SK-N-SH treated with all-trans-retinoic acid at 6 μM for 48 hours (cell line): ENCODE data around the gene POLE2.

Experiments
- ATAC-seq: fragments of 200-7000 bp; cut with Tn5 transposase; 3 replicates; pipeline ENCODE4 v1.9.1; 2020; ENCODE audit warnings: mild to moderate bottlenecking, moderate library complexity
- ARNTL ChIP-seq: fragments of 450-650 bp; formaldehyde crosslinking; IDR thresholded peaks from 2 replicates; pipeline ENCODE4 v1.5.0; 2020; ENCODE audit warnings: low read depth, mild to moderate bottlenecking, moderate library complexity, borderline replicate concordance
- BACH2 ChIP-seq: fragments of 250-450 bp; sonication (Bioruptor Pico); IDR thresholded peaks from 2 replicates; pipeline ENCODE4 v1.9.0; 2021; ENCODE audit warnings: mild to moderate bottlenecking, borderline replicate concordance
- CSDC2 ChIP-seq: fragments of 250-450 bp; sonication (Bioruptor Pico); IDR thresholded peaks from 2 replicates; pipeline ENCODE4 v1.5.0; 2020; ENCODE audit warnings: mild to moderate bottlenecking, moderate library complexity
- ESRRG ChIP-seq: fragments of 250-450 bp; sonication (Bioruptor Pico); IDR thresholded peaks from 2 replicates; pipeline ENCODE4 v1.6.1; 2021; ENCODE audit warnings: mild to moderate bottlenecking
- GLIS3 ChIP-seq: fragments of 250-450 bp; sonication (Bioruptor Pico); IDR thresholded peaks from 2 replicates; pipeline ENCODE4 v1.5.0; 2020; ENCODE audit warnings: mild to moderate bottlenecking, moderate library complexity
- ISL1 ChIP-seq: fragments of 250-450 bp; sonication (Bioruptor Pico); IDR thresholded peaks from 2 replicates; pipeline ENCODE4 v2.1.2; 2022; ENCODE audit warnings: mild to moderate bottlenecking, moderate library complexity
- OSR1 ChIP-seq: fragments of 250-450 bp; sonication (Bioruptor Pico); IDR thresholded peaks from 2 replicates; pipeline ENCODE4 v1.8.0; 2022; ENCODE audit warnings: moderate library complexity, mild to moderate bottlenecking, inconsistent platforms
- PPARA ChIP-seq: fragments of 250-450 bp; sonication (Bioruptor Pico); IDR thresholded peaks from 2 replicates; pipeline ENCODE4 v1.5.0; 2020; ENCODE audit warnings: mild to moderate bottlenecking, borderline replicate concordance
- RARB ChIP-seq: fragments of 250-450 bp; sonication (Bioruptor Pico); IDR thresholded peaks from 2 replicates; pipeline ENCODE4 v1.8.0; 2021; ENCODE audit warnings: mild to moderate bottlenecking, moderate library complexity
- SNAI2 ChIP-seq: fragments of 250-450 bp; sonication (Bioruptor Pico); IDR thresholded peaks from 2 replicates; pipeline ENCODE4 v1.5.0; 2020; ENCODE audit warnings: mild to moderate bottlenecking, moderate library complexity
- TOX ChIP-seq: fragments of 250-450 bp; sonication (Bioruptor Pico); IDR thresholded peaks from 2 replicates; pipeline ENCODE4 v1.8.0; 2021; ENCODE audit warnings: mild to moderate bottlenecking, moderate library complexity, borderline replicate concordance
- ZC3H10 ChIP-seq: fragments of 250-450 bp; sonication (Bioruptor Pico); IDR thresholded peaks from 2 replicates; pipeline ENCODE4 v1.5.1; 2021; ENCODE audit warnings: mild to moderate bottlenecking, moderate library complexity
- ZFP3 ChIP-seq: fragments of 250-450 bp; sonication (Bioruptor Pico); IDR thresholded peaks from 2 replicates; pipeline ENCODE4 v1.5.0; 2020; ENCODE audit warnings: mild to moderate bottlenecking, moderate library complexity
- ZFP30 ChIP-seq: fragments of 450-650 bp; formaldehyde crosslinking; IDR thresholded peaks from 2 replicates; pipeline ENCODE4 v1.5.0; 2022; ENCODE audit warnings: mild to moderate bottlenecking, moderate library complexity
- ZNF565 ChIP-seq: fragments of 450-650 bp; formaldehyde crosslinking; conservative IDR thresholded peaks from 2 replicates; pipeline ENCODE4 v1.5.0; 2020; ENCODE audit warnings: low read depth, mild to moderate bottlenecking, moderate library complexity
- ZNF70 ChIP-seq: fragments of 450-650 bp; formaldehyde crosslinking; IDR thresholded peaks from 2 replicates; pipeline ENCODE4 v1.5.0; 2020; ENCODE audit warnings: mild to moderate bottlenecking, moderate library complexity
- ZNF8 ChIP-seq: fragments of 450-650 bp; formaldehyde crosslinking; IDR thresholded peaks from 2 replicates; pipeline ENCODE4 v1.5.0; 2020; ENCODE audit warnings: mild to moderate bottlenecking, moderate library complexity
- TF ChIP-seq, protein P1 (sequence below): fragments of 250-450 bp; sonication (Bioruptor Pico); IDR thresholded peaks from 2 replicates; pipeline ENCODE4 v1.8.0; 2021; ENCODE audit warnings: low read depth, mild to moderate bottlenecking, moderate library complexity, borderline replicate concordance
- TF ChIP-seq, protein P2 (sequence below): fragments of 250-450 bp; sonication (Bioruptor Pico); IDR thresholded peaks from 2 replicates; pipeline ENCODE4 v1.8.0; 2020; ENCODE audit warnings: mild to moderate bottlenecking, moderate library complexity, borderline replicate concordance
- TF ChIP-seq, protein P3 (sequence below): fragments of 250-450 bp; sonication (Bioruptor Pico); IDR thresholded peaks from 2 replicates; pipeline ENCODE4 v1.5.0; 2020; ENCODE audit warnings: mild to moderate bottlenecking, moderate library complexity
- TF ChIP-seq, protein P4 (sequence below): fragments of 250-450 bp; sonication (Bioruptor Pico); IDR thresholded peaks from 2 replicates; pipeline ENCODE4 v1.5.1; 2021; ENCODE audit warnings: mild to moderate bottlenecking, moderate library complexity

The POLE2 gene

DNA sequence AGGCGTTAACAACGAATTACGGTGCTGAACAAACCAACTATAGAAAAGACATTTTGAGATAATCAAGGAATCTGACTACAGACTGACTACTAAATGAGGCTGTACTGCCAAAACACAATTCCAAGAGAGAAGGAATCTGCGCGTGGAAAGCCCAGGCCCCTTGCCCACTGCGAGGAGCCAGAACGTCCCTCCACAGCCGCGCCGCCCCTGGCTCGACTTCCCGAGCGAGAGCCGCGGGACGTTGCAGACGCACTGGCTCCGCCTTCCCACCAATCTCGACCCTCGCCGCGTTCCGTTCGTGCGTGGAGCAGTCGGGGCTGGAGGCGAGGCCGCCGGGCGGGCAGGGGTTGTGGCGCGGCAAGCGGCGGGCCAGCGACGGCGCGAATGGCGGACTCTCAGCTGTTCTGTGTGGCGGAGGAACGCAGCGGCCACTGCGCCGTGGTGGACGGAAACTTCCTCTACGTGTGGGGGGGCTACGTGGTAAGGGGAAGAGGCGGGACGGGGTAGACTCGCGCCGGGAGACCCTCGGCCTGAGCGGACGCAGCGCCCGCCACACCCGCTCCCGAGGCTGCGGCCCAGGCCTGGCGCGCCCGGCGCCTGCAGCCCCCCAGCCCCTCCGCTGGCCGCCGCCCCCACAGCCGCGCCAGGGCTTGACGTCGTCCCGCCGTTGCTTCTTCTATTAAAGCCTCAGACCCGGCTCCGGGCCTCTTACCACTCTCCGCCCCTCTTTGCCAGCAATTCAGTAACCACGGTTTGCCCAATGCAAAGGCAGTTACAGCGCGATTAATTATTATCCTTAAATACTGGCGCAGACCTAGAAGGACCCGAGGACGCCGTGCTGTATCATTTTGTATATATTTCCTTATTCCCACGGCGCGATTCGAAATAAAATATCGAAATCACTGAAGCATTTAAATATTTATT is 5.1 kb upstream of the POLE2 start, which contains the start of gene KLHDC1 (continued):
- TF ChIP-seq PPARA (CRISPR knock-in tag): no peak
- TF ChIP-seq ZNF565 (CRISPR knock-in tag): no peak
- no peak for TF ChIP-seq ZFP30 (CRISPR knock-in tag)
- no peak for TF ChIP-seq ZFP3 (CRISPR knock-in tag)
- TF ChIP-seq, protein P1, sequence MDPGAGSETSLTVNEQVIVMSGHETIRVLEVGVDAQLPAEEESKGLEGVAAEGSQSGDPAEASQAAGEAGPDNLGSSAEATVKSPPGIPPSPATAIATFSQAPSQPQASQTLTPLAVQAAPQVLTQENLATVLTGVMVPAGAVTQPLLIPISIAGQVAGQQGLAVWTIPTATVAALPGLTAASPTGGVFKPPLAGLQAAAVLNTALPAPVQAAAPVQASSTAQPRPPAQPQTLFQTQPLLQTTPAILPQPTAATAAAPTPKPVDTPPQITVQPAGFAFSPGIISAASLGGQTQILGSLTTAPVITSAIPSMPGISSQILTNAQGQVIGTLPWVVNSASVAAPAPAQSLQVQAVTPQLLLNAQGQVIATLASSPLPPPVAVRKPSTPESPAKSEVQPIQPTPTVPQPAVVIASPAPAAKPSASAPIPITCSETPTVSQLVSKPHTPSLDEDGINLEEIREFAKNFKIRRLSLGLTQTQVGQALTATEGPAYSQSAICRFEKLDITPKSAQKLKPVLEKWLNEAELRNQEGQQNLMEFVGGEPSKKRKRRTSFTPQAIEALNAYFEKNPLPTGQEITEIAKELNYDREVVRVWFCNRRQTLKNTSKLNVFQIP (CRISPR knock-in tag): 0 out of 2 replicates have a peak, but pooled peaks have one; percentile 29
- TF ChIP-seq TOX (CRISPR knock-in tag): no peak
- no peak for TF ChIP-seq ISL1 (CRISPR knock-in tag)

DNA sequence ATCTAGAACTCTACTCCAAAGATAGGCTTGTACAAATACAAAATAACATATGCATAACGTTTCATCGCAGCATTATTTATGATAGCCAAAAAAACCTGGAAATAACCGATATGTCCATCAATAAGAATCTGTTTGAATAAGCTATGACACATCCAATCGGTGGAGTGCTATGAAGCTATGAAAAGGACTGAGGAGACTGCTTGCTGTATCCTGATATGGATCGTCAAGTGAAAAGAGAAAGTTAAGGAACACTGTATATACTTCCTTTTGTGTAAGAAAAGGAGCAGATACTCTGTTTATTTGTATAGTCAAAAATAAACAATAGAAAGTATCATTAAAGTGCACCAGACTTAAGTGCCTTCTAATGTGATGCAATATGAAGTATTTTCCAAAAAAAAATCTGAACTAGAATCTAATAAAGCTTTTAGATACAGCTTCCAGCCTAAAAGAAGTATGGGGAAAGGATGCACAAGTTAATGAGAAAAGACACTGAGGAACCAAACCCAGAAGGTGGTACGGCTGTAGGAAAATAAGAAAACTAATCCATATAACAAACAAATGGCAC is 4.3 kb upstream of the POLE2 start:
- TF ChIP-seq ZNF8 (CRISPR knock-in tag) (no peak), TOX (CRISPR knock-in tag) (no peak), ZFP30 (CRISPR knock-in tag) (no peak), ISL1 (CRISPR knock-in tag) (no peak), ZFP3 (CRISPR knock-in tag) (no peak)
- TF ChIP-seq, all 23 proteins: peak for 0
- no peak for ATAC-seq

DNA sequence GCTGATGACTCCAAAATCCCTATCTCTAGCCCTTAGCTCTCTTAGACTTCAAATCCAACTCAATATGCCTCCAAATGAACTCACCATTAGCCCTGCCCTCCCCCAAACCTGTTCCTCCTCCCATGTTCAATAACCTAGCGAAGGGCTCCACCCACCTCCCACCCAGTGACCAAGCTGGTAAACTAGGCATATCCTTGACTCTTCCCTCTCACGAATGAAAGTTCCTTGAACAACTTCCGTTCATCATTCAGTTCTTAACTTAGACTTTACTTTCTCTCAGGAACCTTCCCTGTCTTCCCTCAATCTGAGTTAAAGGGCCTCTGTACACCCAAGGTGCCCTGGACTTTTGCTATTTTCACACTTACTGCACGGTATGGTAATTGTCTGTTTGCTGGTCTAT is 3.0 kb upstream of the POLE2 start:
- ATAC-seq: no peak
- no peak for TF ChIP-seq RARB (CRISPR knock-in tag)

DNA sequence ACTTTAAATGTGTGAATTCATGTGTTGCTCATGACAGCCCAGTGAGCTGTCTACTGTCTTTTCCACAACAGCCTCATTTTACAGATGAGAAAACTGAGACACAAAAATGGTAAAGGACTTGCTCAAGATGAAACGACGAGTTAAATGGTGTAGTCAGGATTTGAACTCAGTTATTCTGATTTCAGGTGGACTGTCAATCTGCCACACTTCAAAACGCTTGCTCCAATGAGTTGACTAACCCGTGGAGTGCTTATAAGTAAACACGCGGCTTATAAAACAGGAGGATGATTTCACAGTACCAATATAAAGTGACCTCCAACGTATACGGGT is 652 bp upstream of the POLE2 start:
- no peak for ATAC-seq
- TF ChIP-seq PPARA (CRISPR knock-in tag) (no peak), BACH2 (CRISPR knock-in tag) (no peak), ESRRG (CRISPR knock-in tag) (no peak), GLIS3 (no peak)
- TF ChIP-seq, protein P2, sequence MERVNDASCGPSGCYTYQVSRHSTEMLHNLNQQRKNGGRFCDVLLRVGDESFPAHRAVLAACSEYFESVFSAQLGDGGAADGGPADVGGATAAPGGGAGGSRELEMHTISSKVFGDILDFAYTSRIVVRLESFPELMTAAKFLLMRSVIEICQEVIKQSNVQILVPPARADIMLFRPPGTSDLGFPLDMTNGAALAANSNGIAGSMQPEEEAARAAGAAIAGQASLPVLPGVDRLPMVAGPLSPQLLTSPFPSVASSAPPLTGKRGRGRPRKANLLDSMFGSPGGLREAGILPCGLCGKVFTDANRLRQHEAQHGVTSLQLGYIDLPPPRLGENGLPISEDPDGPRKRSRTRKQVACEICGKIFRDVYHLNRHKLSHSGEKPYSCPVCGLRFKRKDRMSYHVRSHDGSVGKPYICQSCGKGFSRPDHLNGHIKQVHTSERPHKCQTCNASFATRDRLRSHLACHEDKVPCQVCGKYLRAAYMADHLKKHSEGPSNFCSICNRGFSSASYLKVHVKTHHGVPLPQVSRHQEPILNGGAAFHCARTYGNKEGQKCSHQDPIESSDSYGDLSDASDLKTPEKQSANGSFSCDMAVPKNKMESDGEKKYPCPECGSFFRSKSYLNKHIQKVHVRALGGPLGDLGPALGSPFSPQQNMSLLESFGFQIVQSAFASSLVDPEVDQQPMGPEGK (CRISPR knock-in tag): no peak

DNA sequence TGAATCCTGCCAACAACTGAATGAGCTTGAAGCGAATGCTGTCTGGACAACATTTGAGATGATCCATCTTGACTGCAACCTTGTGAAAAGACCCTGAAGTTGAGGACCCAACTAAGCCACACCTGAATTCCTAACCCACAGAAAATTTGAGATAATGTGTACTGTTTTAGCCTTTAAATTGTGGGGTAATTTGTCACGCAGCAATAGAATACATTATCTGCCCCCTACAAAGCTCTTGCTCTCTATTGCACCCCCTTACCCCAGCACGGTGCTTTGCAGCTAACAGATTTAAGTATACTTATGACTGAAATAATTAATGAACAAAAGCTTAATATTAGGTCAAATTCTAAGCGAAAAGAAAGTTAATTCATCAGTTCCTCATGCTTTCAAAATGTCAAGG is 1.6 kb downstream of the POLE2 start:
- ATAC-seq: no peak

DNA sequence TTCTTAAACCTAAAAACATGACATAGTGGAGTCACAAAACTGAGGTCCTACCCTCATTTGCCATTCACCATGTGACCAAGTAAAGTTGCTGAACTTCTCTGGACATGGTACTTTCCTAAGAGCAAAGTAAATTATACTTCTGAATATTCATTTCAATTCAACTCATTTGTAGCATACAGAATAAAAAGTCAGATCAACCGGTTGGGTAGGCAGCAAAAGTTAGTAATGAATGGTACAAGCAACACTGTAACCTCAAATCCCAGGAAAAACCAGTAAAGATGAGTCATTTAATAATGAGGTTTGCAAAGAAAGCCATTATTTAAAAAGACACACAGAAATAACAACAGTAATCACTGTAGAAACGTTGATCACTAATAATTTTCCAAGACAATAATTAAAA is 8.7 kb downstream of the POLE2 start:
- peak; percentile 48; the same call in 1 of the 3 replicates for ATAC-seq
- TF ChIP-seq ZNF565 (CRISPR knock-in tag) (no peak), PPARA (CRISPR knock-in tag) (no peak), BACH2 (CRISPR knock-in tag) (no peak), RARB (CRISPR knock-in tag) (no peak), ARNTL (no peak), CSDC2 (no peak), TOX (CRISPR knock-in tag) (no peak), OSR1 (CRISPR knock-in tag) (no peak), ISL1 (CRISPR knock-in tag) (no peak), ZFP30 (CRISPR knock-in tag) (no peak)
- TF ChIP-seq, protein P3, sequence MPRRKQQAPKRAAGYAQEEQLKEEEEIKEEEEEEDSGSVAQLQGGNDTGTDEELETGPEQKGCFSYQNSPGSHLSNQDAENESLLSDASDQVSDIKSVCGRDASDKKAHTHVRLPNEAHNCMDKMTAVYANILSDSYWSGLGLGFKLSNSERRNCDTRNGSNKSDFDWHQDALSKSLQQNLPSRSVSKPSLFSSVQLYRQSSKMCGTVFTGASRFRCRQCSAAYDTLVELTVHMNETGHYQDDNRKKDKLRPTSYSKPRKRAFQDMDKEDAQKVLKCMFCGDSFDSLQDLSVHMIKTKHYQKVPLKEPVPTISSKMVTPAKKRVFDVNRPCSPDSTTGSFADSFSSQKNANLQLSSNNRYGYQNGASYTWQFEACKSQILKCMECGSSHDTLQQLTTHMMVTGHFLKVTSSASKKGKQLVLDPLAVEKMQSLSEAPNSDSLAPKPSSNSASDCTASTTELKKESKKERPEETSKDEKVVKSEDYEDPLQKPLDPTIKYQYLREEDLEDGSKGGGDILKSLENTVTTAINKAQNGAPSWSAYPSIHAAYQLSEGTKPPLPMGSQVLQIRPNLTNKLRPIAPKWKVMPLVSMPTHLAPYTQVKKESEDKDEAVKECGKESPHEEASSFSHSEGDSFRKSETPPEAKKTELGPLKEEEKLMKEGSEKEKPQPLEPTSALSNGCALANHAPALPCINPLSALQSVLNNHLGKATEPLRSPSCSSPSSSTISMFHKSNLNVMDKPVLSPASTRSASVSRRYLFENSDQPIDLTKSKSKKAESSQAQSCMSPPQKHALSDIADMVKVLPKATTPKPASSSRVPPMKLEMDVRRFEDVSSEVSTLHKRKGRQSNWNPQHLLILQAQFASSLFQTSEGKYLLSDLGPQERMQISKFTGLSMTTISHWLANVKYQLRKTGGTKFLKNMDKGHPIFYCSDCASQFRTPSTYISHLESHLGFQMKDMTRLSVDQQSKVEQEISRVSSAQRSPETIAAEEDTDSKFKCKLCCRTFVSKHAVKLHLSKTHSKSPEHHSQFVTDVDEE: no peak
- TF ChIP-seq, protein P4, sequence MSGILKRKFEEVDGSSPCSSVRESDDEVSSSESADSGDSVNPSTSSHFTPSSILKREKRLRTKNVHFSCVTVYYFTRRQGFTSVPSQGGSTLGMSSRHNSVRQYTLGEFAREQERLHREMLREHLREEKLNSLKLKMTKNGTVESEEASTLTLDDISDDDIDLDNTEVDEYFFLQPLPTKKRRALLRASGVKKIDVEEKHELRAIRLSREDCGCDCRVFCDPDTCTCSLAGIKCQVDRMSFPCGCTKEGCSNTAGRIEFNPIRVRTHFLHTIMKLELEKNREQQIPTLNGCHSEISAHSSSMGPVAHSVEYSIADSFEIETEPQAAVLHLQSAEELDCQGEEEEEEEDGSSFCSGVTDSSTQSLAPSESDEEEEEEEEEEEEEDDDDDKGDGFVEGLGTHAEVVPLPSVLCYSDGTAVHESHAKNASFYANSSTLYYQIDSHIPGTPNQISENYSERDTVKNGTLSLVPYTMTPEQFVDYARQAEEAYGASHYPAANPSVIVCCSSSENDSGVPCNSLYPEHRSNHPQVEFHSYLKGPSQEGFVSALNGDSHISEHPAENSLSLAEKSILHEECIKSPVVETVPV: no peak

More for the DNA sequence above, 1.6 kb downstream of the POLE2 start:
- no peak for TF ChIP-seq ZNF8 (CRISPR knock-in tag)
- no peak for TF ChIP-seq ESRRG (CRISPR knock-in tag)
- TF ChIP-seq ZFP3 (CRISPR knock-in tag): no peak
- TF ChIP-seq ZNF565 (CRISPR knock-in tag): no peak
- TF ChIP-seq ISL1 (CRISPR knock-in tag): no peak
- TF ChIP-seq, protein P4: no peak
- no peak for TF ChIP-seq ZC3H10 (CRISPR knock-in tag)
- no peak for TF ChIP-seq SNAI2 (CRISPR knock-in tag)
- no peak for TF ChIP-seq ZNF70
- no peak for TF ChIP-seq RARB (CRISPR knock-in tag)
- no peak for TF ChIP-seq TOX (CRISPR knock-in tag)
